T-helper 1 cell (primary cell): ENCODE results near the gene RGS9.

ENCODE experiments used
- DNase-seq, 5 donors: peaks; one replicate each; pipeline ENCODE4 v3.0.0-alpha.2; 2012 to 2020

Gene RGS9

DNA sequence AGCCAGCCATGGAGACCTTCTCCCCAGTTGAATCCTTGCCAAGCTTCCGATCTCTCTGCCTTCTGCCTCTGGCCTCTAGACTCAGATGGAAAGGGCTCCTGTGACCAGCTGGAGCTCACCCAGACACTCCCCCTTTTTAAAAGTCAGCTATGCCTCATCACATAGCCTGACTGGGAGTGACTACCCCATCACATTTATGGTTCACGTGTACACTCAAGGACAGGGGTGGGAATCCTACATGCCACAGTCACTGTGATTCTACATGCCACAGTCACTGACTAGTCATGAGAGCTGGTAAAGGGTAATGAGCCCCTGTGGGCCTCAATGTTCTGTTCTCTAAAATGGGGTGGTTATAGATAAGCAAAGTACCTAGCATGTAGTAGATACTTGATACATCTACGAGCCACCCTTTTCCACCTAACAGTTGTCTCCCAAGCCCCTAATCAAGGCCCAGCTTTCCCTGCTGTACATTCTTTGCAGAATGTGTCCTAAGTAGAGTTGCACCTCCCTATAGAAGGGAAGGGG, 85.1 kb downstream of the RGS9 start:
- no peak for DNase-seq

DNA sequence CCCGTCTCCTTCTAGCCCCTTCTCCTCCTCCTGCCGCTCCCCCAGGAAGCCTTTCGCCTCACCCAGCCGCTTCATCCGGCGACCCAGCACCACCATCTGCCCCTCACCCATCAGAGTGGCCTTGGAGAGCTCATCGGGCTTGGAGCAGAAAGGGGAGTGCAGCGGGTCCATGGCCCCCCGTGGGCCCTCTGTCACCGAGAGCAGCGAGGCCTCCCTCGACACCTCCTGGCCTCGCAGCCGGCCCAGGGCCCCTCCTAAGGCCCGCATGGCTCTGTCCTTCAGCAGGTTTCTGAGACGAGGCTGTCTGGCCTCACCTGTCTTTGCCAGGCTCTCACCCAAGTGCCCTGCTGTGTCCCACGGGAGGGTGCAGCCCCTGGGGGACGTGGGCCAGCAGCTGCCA, 87.9 kb downstream of the RGS9 start:
- no peak for DNase-seq

- no peak for DNase-seq
Observed at GRCh38 chr17:65226227-65226626, 89.1 kb downstream of the RGS9 start.

- no peak for DNase-seq
Observed at GRCh38 chr17:65227637-65228036, 90.5 kb downstream of the RGS9 start.

DNA sequence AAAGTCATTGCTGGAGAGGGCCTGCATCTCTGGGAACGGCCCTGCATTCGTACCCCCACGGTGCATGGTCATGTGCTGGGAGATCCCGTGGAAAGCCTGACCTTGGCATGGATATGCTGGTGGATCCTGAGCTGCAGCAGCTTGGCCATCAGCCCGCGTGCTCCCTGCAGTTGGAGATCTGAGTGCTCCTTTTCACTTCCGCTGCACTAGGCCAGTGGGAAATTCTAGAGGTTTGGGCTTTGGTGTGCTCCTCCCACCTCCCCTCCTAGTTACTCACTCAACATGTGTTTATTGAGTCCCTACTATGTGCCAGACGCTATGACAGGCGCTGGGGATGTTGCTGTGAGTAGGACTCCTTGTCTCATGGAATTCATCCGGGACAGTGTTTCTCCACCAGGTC, 91.1 kb downstream of the RGS9 start:
- no peak for DNase-seq

- peak in 2 of 5 donors; percentile 8 to 81 for DNase-seq
Observed at GRCh38 chr17:65228734-65229620, 91.8 kb downstream of the RGS9 start.

GRCh38 chr17:65229621-65229995, 92.4 kb downstream of the RGS9 start:
- peak in 1 of 5 donors; percentile 36 for DNase-seq

- DNase-seq = peak in 1 of 5 donors; percentile 19
Observed at GRCh38 chr17:65230040-65230439, 92.9 kb downstream of the RGS9 start.

- DNase-seq = no peak
Observed at GRCh38 chr17:65231086-65231485, 93.9 kb downstream of the RGS9 start.

DNA sequence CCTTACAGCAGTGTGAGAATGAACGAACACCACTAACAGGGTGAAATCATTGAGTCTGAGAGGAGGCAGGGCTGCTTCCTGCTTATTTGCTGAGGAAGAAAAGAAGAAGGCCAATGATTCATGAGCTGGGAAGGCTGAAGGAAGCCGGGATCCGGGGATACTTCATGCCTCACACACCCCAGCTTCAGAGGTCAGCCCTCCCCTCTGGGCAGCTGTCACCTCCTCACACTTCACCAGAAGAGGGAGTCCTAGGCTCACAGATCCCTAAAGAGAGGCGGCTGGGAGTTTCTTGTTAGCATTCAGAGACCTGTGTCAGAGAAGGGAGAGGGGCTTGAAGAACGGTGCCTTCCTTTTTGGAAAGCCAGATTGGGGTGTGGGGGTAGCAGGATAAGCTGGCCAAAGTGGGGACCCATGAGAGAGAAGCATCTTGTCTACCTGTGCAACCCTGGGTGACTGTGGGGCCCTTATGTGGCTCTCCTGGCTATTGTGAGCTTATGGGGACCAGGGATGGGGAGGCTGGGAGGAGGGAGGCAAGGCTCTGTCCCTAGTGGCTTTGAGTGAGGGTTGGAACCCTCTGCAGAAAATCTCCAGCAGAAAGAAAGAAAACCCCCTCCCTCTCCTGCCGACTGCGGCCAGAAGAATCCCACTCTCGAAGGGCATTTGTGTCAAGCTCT, 94.6 kb downstream of the RGS9 start:
- peak in 3 of 5 donors; percentile 8 to 68 (median 34) for DNase-seq

DNA sequence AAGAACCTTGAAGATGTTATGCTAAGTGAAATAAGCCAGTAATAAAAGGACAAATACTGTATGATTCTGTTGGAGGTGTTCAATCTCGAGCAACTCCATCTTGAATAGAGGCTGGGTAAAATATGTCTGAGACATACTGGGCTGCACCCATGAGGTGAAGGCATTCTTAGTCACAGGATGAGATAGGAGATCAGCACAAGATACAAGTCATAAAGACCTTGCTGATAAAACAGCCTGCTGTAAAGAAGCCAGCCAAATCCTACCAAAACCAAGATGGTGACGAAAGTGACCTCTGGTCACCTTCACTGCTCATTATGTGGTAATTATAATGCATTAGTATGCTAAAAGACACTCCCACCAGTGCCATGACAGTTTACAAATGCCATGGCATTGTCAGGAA, 98.1 kb downstream of the RGS9 start:
- DNase-seq = peak in 1 of 5 donors; percentile 19

DNA sequence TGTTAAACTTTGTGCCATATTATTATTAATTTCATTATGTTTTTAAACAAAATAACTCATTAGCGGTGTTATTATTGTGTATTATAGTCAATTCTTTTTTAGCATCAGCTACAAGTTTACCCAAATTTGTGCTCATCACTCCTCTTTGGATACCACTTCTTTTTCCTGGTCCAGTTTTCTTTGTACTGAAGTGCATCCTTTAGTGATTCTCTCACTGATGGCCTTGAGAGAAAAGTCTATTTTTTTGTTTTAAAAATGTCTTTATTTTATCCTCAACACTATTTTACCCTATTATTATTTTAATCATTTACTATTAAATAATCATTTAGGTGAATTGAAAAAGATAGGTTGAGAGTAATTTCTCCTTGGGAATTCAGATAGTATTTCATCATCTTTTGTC, 99.2 kb downstream of the RGS9 start:
- DNase-seq = no peak

- no peak for DNase-seq
Observed at GRCh38 chr17:65243838-65244625, 106.9 kb downstream of the RGS9 start.

DNA sequence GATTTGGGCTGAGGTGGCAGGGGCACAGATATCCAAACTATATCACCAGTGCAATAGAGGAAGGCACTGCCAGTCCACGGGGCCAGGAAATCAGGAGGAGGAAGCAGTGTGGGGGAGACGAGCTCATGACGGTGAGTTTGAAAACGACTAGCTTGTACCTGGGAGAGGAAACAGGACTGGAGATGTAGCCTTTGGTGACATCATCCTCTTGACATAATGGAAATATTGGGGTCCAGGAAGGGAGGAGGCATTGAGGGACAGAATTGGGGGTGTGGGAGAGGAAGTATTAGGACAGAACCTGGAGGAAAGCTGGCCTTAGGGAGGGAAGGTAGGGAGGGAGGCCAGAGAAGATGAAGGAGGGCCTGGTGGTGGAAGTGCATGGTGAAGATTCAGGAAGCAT, 109.1 kb downstream of the RGS9 start:
- no peak for DNase-seq

GRCh38 chr17:65249774-65250173, 112.6 kb downstream of the RGS9 start:
- DNase-seq = no peak

GRCh38 chr17:65254166-65254565, 117.0 kb downstream of the RGS9 start:
- DNase-seq = no peak

GRCh38 chr17:65259281-65259680, 122.1 kb downstream of the RGS9 start:
- DNase-seq = no peak

GRCh38 chr17:65259696-65260485, 122.7 kb downstream of the RGS9 start:
- no peak for DNase-seq

- no peak for DNase-seq
Observed at GRCh38 chr17:65260626-65261025, 123.5 kb downstream of the RGS9 start.

DNA sequence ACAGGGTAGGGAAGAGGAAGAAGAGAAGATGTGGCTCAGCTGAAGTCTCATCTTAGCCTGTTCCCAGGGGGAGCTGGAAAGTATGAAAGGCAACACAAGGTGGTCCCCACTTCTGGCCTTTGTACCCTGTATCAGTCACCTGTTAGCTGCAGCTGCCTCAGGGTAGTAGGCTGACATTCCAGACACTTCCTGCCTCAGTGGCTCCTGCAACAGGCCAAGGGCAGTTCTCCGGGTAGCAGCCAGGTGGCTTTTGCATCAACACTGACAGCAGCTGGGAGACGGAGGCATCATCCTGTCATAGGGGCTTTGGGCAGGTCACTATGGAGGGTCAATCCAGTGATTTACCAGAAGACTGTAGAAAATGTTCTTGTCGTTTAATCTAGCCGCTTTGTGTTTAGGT, 124.0 kb downstream of the RGS9 start:
- no peak for DNase-seq

DNA sequence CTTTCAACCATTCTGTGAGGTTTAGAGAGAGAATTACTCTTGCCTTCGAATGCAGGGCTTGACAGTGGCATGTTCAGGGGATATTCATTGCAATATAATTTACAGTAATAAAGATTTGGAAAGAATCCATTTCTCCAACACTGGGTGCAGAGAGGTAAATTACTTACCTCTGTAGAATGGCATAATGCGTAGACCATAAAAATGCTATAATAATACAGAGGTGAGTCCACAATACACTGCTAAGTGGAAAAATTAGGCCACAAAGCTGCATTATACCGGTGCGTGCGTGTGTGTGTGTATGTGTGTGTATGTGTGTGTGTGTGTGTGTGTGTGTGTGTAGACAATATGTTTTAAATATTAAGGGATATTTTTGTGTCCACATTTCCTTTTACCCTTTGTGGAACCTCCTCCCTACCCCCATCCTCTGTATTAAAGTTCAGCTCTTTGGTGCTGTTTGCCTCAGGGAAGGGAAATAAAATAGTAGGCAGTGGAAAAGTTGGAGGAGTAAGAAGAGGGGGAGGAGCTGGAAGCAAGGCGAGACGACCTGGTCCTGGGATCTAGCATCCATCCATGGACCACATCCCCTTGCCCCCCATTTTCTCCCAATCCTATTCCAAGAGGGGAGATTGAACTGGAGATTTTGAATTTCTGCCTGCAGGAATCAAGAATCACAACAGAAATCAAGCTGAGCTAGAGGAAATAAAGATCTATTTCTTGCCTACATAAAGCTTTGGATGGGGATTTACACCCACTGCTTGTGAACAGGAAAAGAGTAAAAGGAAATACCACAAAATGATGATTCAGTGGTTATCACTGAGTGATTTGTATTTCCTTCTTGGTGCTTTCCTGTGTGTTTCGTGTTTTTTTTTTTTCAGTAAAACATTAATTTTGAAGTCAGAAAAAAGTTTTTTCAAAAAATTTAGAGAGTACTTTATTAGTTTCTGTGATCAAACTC, 124.8 kb downstream of the RGS9 start:
- DNase-seq = peak in 1 of 5 donors; percentile 71
